Type B pancreatic cell (in vitro differentiated cells): ENCODE data around the gene CARHSP1. TPM values are rescaled to one million over a fixed set of nuclear protein-coding genes. Genes with fewer than 3 reads are reported as not detected.
"Not testable (repeated sequence)": the region's sequence is repeated elsewhere in the genome, so short reads cannot be mapped to it uniquely, and the experiment has no call there.

ENCODE experiments used
- DNase-seq: peaks from one replicate; pipeline ENCODE4 v3.0.0; 2021; ENCODE audit warnings: mixed read lengths; ENCODE audit not compliant: unreplicated experiment; ENCODE audit errors: extremely low spot score
- H3K27ac Mint-ChIP-seq: 2 replicates; pipeline ENCODE4 v1.8.0; 2021; ENCODE audit warnings: mild to moderate bottlenecking, mixed read lengths
- H3K27me3 Mint-ChIP-seq: 2 replicates; pipeline ENCODE4 v1.8.0; 2021; ENCODE audit warnings: mixed read lengths
- H3K36me3 Mint-ChIP-seq: 2 replicates; pipeline ENCODE4 v1.8.0; 2021; ENCODE audit warnings: mixed read lengths
- H3K4me1 Mint-ChIP-seq: one replicate; pipeline ENCODE4 v1.8.0; 2021; ENCODE audit warnings: mixed read lengths; ENCODE audit not compliant: unreplicated experiment
- H3K4me3 Mint-ChIP-seq: 2 replicates; pipeline ENCODE4 v1.8.0; 2021; ENCODE audit warnings: mild to moderate bottlenecking, mixed read lengths
- H3K9me3 Mint-ChIP-seq: 2 replicates; pipeline ENCODE4 v1.8.0; 2021; ENCODE audit warnings: mixed read lengths
- CTCF ChIP-seq: fragments of 200-600 bp; sonication (generic); conservative IDR thresholded peaks from 2 replicates; pipeline ENCODE4 v1.5.0; 2021; ENCODE audit warnings: antibody characterized with exemption, mild to moderate bottlenecking
- total RNA-seq: library from RNA; stranded (reverse); gene quantifications from 2 replicates; pipeline ENCODE4 v1.2.1, GENCODE V29; 2021; ENCODE audit warnings: low replicate concordance

CARHSP1 gene
- total RNA-seq, 1 donor from 2014 or later: 84.6 TPM

GRCh38 chr16:8880839-8881510 lies 12.2 kb upstream of the CARHSP1 start:
- no peaks in the 10 kb centered on the region for H3K9me3 Mint-ChIP-seq

GRCh38 chr16:8878523-8878911 lies 9.7 kb upstream of the CARHSP1 start:
- Mint-ChIP-seq H3K27ac (peak overlapping the region; percentile 54), H3K36me3 (no peaks in the 10 kb centered on the region), H3K4me1 (peaks cover 9% of the 10 kb centered on the region), H3K27me3 (no peaks in the 10 kb centered on the region), H3K9me3 (no peaks in the 10 kb centered on the region), H3K4me3 (no peak overlapping the region)
- no peak for DNase-seq
- no peak for TF ChIP-seq CTCF

More at GRCh38 chr16:8880839-8881510, 12.2 kb upstream of the CARHSP1 start:
- no peak for TF ChIP-seq CTCF
- no peak overlapping the region for H3K27ac Mint-ChIP-seq
- peaks cover 19% of the 10 kb centered on the region for H3K4me1 Mint-ChIP-seq
- H3K27me3 Mint-ChIP-seq: no peaks in the 10 kb centered on the region
- H3K4me3 Mint-ChIP-seq: no peak overlapping the region
- H3K36me3 Mint-ChIP-seq: no peaks in the 10 kb centered on the region
- no peak for DNase-seq

GRCh38 chr16:8877894-8878522 lies 9.2 kb upstream of the CARHSP1 start:
- Mint-ChIP-seq H3K27ac (peak overlapping the region; percentile 54), H3K36me3 (no peaks in the 10 kb centered on the region), H3K4me3 (no peak overlapping the region), H3K9me3 (no peaks in the 10 kb centered on the region), H3K27me3 (no peaks in the 10 kb centered on the region), H3K4me1 (peaks cover 9% of the 10 kb centered on the region)
- no peak for TF ChIP-seq CTCF
- DNase-seq: no peak

GRCh38 chr16:8875317-8875716 lies 6.5 kb upstream of the CARHSP1 start:
- peaks cover 15% of the 10 kb centered on the region for H3K4me1 Mint-ChIP-seq
- not testable (repeated sequence) for H3K4me3 Mint-ChIP-seq, H3K27ac Mint-ChIP-seq, H3K36me3 Mint-ChIP-seq, H3K27me3 Mint-ChIP-seq, DNase-seq, H3K9me3 Mint-ChIP-seq

GRCh38 chr16:8874388-8874787 lies 5.6 kb upstream of the CARHSP1 start:
- DNase-seq: no peak
- Mint-ChIP-seq H3K27ac (no peak overlapping the region), H3K4me1 (peaks cover 12% of the 10 kb centered on the region), H3K36me3 (no peaks in the 10 kb centered on the region), H3K4me3 (no peak overlapping the region), H3K27me3 (no peaks in the 10 kb centered on the region), H3K9me3 (no peaks in the 10 kb centered on the region)
- TF ChIP-seq CTCF: no peak

- not testable (repeated sequence) for H3K4me3 Mint-ChIP-seq, H3K27me3 Mint-ChIP-seq, H3K27ac Mint-ChIP-seq, DNase-seq, H3K36me3 Mint-ChIP-seq, H3K9me3 Mint-ChIP-seq
- peak; percentile 12 for TF ChIP-seq CTCF
- peaks cover 16% of the 10 kb centered on the region for H3K4me1 Mint-ChIP-seq
Observed at GRCh38 chr16:8873866-8874195, 5.0 kb upstream of the CARHSP1 start.
